KBM-7 (cell line): ENCODE data around the gene ESR1.

ENCODE experiments used
- DNase-seq: peaks from one replicate; pipeline ENCODE4 v3.0.0-alpha.2; 2015
- in situ Hi-C: fragments of 300-500 bp; cut with MboI; formaldehyde crosslinking; loops from 2 replicates; pipeline ENCODE4 v1.14.3; 2020; ENCODE audit warnings: low sequenced_read_pairs, low pct_unique_long_range_greater_than_20kb, mixed read lengths

The ESR1 gene

GRCh38 chr6:151807513-151808370 lies at the start of gene ESR1:
TSS of gene ESR1 (plus strand) at chr6:151807682. CDS start at chr6:151807913, 231 bp downstream.
- in situ Hi-C loops = no loop called here
- DNase-seq = no peak

GRCh38 chr6:151760486-151760885 lies 47.0 kb upstream of the ESR1 start:
- in situ Hi-C loops = no loop called here
- no peak for DNase-seq

- no peak for DNase-seq
- in situ Hi-C loops = no loop called here
Observed at GRCh38 chr6:151761851-151762250, 45.6 kb upstream of the ESR1 start.

GRCh38 chr6:151762817-151763216 lies 44.7 kb upstream of the ESR1 start:
- in situ Hi-C loops = no loop called here
- no peak for DNase-seq

- DNase-seq = no peak
- in situ Hi-C loops = no loop called here
Observed at GRCh38 chr6:151763303-151763702, 44.2 kb upstream of the ESR1 start.

- in situ Hi-C loops = no loop called here
- DNase-seq = peak; percentile 74
Observed at GRCh38 chr6:151763938-151764680, 43.4 kb upstream of the ESR1 start.

GRCh38 chr6:151765444-151765886 lies 42.0 kb upstream of the ESR1 start:
- in situ Hi-C loops = no loop called here
- DNase-seq = peak; percentile 86

- in situ Hi-C loops = no loop called here
- no peak for DNase-seq
Observed at GRCh38 chr6:151772446-151772845, 35.0 kb upstream of the ESR1 start.

- in situ Hi-C loops = no loop called here
- no peak for DNase-seq
Observed at GRCh38 chr6:151773382-151773781, 34.1 kb upstream of the ESR1 start.

GRCh38 chr6:151782560-151782959 lies 24.9 kb upstream of the ESR1 start:
- in situ Hi-C loops = no loop called here
- DNase-seq = no peak

- in situ Hi-C loops = no loop called here
- no peak for DNase-seq
Observed at GRCh38 chr6:151783692-151784091, 23.8 kb upstream of the ESR1 start.

- in situ Hi-C loops = no loop called here
- no peak for DNase-seq
Observed at GRCh38 chr6:151784441-151785214, 22.9 kb upstream of the ESR1 start.

- DNase-seq = no peak
- in situ Hi-C loops = no loop called here
Observed at GRCh38 chr6:151796842-151797530, 10.5 kb upstream of the ESR1 start.

GRCh38 chr6:151803743-151804142 lies 3.7 kb upstream of the ESR1 start:
- in situ Hi-C loops = no loop called here
- DNase-seq = no peak

GRCh38 chr6:151804585-151805285 lies 2.7 kb upstream of the ESR1 start:
- no peak for DNase-seq
- in situ Hi-C loops = no loop called here

GRCh38 chr6:151805286-151805840 lies 2.1 kb upstream of the ESR1 start:
- in situ Hi-C loops = no loop called here
- no peak for DNase-seq

- in situ Hi-C loops = no loop called here
- DNase-seq = peak; percentile 69
Observed at GRCh38 chr6:151806757-151807512, 547 bp upstream of the ESR1 start.
